ENCODE results near the gene ZNF862. TPM values are rescaled to one million over a fixed set of nuclear protein-coding genes. Genes with fewer than 3 reads are reported as not detected.
A peak's percentile ranks its signal among the peaks of the same experiment; 100 is the strongest.
"Not testable (repeated sequence)": the region's sequence is repeated elsewhere in the genome, so short reads cannot be mapped to it uniquely, and the experiment has no call there.

ZNF862 gene
- total and polyA plus RNA-seq, 9 donors: 11.4 to 29.8 (median 22.7) TPM

GRCh38 chr7:149826344-149827088, 11.7 kb upstream of the ZNF862 start:
- peak in 1 of 5 donors; percentile 24 for DNase-seq
- TF ChIP-seq, protein P1, sequence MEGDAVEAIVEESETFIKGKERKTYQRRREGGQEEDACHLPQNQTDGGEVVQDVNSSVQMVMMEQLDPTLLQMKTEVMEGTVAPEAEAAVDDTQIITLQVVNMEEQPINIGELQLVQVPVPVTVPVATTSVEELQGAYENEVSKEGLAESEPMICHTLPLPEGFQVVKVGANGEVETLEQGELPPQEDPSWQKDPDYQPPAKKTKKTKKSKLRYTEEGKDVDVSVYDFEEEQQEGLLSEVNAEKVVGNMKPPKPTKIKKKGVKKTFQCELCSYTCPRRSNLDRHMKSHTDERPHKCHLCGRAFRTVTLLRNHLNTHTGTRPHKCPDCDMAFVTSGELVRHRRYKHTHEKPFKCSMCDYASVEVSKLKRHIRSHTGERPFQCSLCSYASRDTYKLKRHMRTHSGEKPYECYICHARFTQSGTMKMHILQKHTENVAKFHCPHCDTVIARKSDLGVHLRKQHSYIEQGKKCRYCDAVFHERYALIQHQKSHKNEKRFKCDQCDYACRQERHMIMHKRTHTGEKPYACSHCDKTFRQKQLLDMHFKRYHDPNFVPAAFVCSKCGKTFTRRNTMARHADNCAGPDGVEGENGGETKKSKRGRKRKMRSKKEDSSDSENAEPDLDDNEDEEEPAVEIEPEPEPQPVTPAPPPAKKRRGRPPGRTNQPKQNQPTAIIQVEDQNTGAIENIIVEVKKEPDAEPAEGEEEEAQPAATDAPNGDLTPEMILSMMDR (IDR thresholded peaks at IDR 0.05): no peak
- 76 to 82% (median 78%) methylated on average over 12 of the region's 12 CpGs for whole genome bisulfite sequencing, 3 donors

DNA sequence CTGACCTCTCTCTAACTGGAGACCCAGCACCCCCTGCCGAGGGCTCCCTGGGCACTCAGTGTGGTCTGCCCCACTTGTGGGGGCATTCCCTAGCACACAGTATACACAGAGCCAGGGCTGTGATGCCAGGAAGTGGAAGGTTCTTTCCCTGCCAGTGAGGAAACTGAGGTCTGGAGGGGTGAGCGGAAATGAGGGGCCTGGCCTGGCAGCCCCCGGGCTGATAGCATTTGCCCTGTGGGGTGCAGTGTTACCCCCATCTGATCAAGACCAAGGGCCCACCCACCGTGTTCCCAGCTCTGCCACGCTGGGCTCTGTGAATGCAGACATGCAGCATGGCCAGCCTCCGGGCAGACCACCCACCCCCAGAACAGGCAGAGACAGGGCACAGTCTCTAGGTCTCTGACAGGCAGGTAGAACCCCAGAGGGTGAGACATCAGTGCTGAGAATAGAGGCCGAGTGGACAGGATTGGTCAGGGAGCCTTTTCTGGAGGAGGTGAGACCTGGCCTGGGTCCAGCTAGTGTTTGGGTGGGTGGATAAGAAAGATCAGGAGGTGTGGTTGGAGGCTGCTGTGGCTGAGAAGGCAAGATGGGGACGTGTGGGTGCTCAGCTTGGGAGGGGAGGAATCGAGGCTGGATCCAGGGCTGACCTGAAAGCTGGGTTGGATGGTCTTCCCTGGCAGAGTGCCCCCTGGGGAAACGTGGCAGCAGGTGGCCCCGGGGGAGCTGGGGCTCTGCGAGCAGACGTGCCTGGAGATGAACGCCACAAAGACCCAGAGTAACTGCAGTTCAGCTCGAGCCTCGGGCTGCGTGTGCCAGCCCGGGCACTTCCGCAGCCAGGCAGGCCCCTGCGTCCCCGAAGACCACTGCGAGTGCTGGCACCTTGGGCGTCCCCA, 10.8 kb upstream of the ZNF862 start:
- TF ChIP-seq EP300 (IDR thresholded peaks at IDR 0.05) (no peak), POLR2A (IDR thresholded peaks at IDR 0.05) (no peak)
- TF ChIP-seq, protein P1 (IDR thresholded peaks at IDR 0.05): no peak
- 71 to 79% (median 74%) methylated on average over 23 of the region's 23 CpGs for WGBS, 3 donors
- no peaks in the 10 kb centered on the region for H3K4me1 ChIP-seq (ENCODE audit: insufficient read depth)

More at GRCh38 chr7:149826344-149827088, 11.7 kb upstream of the ZNF862 start:
- Histone ChIP-seq H3K9me3 (no peaks in the 10 kb centered on the region), H3K27ac (no peak overlapping the region), H3K4me1 (ENCODE audit: insufficient read depth) (no peaks in the 10 kb centered on the region), H3K27me3 (no peaks in the 10 kb centered on the region), H3K4me3 (no peak overlapping the region), H3K36me3 (no peaks in the 10 kb centered on the region)
- intact Hi-C loops (cut with DNase I): no loop called here

DNA sequence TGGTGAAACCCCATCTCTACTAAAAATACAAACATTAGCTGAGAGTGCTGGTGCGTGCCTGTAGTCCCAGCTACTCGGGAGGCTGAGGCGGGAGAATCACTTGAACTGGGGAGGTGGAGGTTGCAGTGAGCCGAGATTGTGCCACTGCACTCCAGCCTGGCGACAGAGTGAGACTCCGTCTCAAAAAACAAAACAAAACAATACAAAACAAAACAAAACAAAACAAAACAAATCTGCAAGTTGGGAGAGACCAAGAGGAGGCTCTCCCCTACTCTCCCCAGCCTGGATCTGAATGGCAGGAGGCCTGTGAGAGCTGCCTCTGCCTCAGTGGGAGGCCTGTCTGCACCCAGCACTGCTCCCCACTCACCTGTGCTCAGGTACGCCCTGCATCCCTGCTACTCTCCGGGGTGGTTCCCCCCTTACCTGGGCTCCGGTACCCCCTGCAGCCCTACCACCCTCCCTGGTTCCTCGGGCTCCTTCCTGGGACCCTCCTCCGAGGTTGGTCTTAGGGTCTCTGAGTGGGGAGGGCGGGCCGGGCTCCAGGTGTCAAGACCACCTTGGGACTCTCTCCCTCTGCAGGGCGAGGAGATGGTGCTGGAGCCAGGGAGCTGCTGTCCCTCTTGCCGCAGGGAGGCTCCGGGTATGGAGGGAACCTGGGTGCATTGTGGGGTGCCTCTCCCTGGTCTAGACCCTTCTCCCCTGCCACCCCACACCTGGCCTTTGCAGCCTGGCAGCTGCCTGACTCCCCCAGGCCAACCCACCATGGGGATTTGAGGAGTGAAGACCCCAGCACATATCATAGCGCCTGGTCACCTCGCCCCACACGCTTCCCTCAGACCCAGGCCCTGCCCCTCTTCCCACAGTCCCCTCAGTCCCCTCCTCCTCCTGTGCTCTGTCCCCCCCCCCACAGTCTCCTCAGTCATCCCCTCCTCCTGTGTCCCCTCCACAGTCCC, 9.5 kb upstream of the ZNF862 start:
- no peak for TF ChIP-seq EP300 (IDR thresholded peaks at IDR 0.05)
- TF ChIP-seq, protein P1 (IDR thresholded peaks at IDR 0.05): no peak
- TF ChIP-seq POLR2A (IDR thresholded peaks at IDR 0.05): no peak
- no peak overlapping the region for H3K4me3 ChIP-seq
- no peaks in the 10 kb centered on the region for H3K4me1 ChIP-seq (ENCODE audit: insufficient read depth)
- DNase-seq: peak in 1 of 5 donors; percentile 19
- whole genome bisulfite sequencing, 3 donors: 75 to 86% (median 80%) methylated on average over 19 of the region's 19 CpGs
- no peaks in the 10 kb centered on the region for H3K27me3 ChIP-seq
- no peaks in the 10 kb centered on the region for H3K36me3 ChIP-seq
- H3K27ac ChIP-seq: no peak overlapping the region
- intact Hi-C loops (cut with DNase I): no loop called here
- no peaks in the 10 kb centered on the region for H3K9me3 ChIP-seq

More for the DNA sequence above, 10.8 kb upstream of the ZNF862 start:
- H3K4me3 ChIP-seq: no peak overlapping the region
- no peak overlapping the region for H3K27ac ChIP-seq
- H3K27me3 ChIP-seq: no peaks in the 10 kb centered on the region
- peak in 1 of 5 donors; percentile 25 for DNase-seq
- no peaks in the 10 kb centered on the region for H3K9me3 ChIP-seq
- H3K36me3 ChIP-seq: no peaks in the 10 kb centered on the region
- intact Hi-C loops (cut with DNase I): no loop called here

DNA sequence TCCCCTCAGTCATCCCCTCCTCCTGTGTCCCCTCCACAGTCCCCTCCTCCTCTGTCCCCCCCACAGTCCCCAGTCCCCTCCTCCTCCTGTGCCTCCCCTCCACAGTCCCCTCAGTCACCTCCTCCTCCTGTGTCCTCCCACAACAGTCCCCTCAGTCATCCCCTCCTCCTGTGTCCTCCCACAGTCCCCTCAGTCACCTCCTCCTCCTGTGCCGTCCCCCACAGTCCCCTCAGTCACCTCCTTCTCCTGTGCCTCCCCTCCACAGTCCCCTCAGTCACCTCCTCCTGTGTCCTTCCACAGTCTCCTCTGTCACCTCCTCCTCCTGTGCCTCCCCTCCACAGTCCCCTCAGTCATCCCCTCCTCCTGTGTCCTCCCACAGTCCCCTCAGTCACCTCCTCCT, 7.6 kb upstream of the ZNF862 start:
- H3K9me3 ChIP-seq; H3K4me1 ChIP-seq (ENCODE audit: insufficient read depth); intact Hi-C loops (cut with DNase I); H3K27me3 ChIP-seq; H3K36me3 ChIP-seq; DNase-seq; H3K4me3 ChIP-seq; H3K27ac ChIP-seq: not testable (repeated sequence)
- 55 to 70% (median 55%) methylated on average over 1 of the region's 1 CpG for WGBS, 3 donors
